Measurements from ENCODE around the gene ATXN7L2.

GRCh38 chr1:109517337-109517736 is 33.6 kb downstream of the ATXN7L2 start:
- TF ChIP-seq ZFP30 (CRISPR knock-in tag; IDR thresholded peaks at IDR 0.05) (no peak), CREB5 (CRISPR knock-in tag; IDR thresholded peaks at IDR 0.05; ENCODE audit: low read depth) (no peak), ESRRG (CRISPR knock-in tag; IDR thresholded peaks at IDR 0.05) (no peak), ARNTL (CRISPR knock-in tag; IDR thresholded peaks at IDR 0.05; ENCODE audit: borderline replicate concordance, low read depth) (no peak), ZNF70 (CRISPR knock-in tag; IDR thresholded peaks at IDR 0.05) (no peak), ISL1 (CRISPR knock-in tag; IDR thresholded peaks at IDR 0.05) (no peak), PPARA (CRISPR knock-in tag; IDR thresholded peaks at IDR 0.05; ENCODE audit: borderline replicate concordance) (no peak), TOX (CRISPR knock-in tag; IDR thresholded peaks at IDR 0.05; ENCODE audit: borderline replicate concordance) (no peak)

All from SK-N-SH treated with all-trans-retinoic acid at 6 μM for 48 hours (cell line).